NCI-H748 treated with DMSO at 0.1 percent for 48 hours (cell line): ENCODE measurements around the gene PLXNA2.

Experiments
- DNase-seq: peaks from one replicate; lab custom pipeline; 2025; lab: John Stamatoyannopoulos, UW

PLXNA2 gene

GRCh38 chr1:208161656-208162375 lies 82.4 kb downstream of the PLXNA2 start:
- no peak for DNase-seq

- no peak for DNase-seq
These were observed 83.2 kb downstream of the PLXNA2 start for GRCh38 chr1:208161005-208161404.

DNA sequence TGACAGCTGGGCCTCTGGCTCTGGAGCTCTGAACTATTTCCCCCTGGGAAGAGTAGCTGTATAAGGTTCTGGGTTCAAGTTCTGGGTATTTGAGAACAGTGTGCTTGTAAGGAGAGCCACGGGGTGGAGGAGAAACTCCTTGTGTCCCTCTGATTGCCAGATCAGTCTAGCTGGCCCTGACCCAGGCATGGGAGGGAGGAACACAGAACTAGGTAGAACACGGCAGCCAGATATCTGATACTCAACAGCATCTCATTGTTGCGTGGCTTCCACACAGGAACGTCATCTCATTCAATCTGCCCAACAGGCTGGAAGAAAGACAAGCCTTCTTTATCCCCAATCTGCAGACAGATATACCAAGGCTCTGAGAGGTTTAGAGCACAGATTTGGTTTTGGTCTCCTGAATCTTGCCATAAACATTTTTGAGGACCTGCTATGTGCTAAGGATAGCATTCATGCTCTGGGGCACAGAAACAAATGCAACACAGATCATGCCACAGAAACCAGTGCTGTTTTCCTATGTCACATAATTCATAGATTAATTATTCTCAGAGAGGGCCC lies 83.8 kb downstream of the PLXNA2 start:
- DNase-seq, result no peak

DNA sequence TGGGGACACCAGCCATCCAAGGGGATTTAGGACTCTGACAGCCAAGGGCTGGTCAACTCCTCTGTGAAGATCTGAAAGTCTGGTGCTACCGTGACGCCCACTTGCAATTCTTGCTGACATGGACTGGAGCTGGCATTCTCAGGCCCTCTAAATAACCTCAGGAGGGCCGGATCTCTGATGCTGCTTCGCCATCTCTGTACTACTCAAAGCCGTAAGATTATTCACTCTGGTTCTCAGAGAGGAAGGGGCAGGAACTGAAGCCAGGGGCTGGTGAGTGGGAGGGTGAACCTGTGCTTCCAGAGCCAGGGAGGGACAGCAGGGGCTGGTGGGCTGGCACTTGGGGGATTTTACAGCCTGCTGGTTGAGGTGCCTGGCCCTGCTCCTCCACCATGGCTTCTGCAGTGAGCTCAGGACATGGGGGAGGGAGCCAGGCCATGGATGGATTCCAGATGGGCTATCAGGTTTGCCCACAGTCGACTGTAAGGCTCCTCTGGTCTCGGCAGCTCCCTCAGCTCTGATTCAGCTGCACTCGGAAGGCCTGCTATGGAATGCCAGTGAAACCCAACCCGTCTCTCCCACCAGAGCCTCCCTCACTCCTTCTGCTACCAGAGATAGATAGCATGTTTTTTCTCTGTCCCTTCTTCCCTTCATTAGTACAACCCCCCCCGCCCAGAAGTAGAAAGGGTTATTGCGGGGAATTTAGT lies 84.5 kb downstream of the PLXNA2 start:
- DNase-seq, result no peak

GRCh38 chr1:208158640-208159554 lies 85.3 kb downstream of the PLXNA2 start:
- no peak for DNase-seq

DNA sequence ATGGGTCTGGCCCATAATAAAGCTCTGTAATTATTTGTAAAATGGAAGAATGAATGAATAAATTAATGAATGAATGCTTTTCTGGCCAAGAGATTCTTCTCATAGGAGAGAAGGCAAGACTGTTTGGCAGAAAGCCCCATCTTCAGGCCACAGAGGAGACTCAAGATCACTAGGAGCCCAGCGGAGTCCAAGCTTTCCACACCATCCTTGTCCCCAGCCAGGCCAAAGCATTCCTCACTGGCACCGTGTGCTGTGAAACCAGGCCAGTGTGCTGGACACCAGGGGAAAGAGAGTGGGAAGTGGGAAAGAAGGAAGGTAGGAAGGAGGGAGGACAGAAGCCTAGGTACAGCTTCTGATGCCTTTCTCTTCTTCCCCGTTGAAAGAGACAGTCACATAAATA lies 86.4 kb downstream of the PLXNA2 start:
- DNase-seq, result no peak

DNA sequence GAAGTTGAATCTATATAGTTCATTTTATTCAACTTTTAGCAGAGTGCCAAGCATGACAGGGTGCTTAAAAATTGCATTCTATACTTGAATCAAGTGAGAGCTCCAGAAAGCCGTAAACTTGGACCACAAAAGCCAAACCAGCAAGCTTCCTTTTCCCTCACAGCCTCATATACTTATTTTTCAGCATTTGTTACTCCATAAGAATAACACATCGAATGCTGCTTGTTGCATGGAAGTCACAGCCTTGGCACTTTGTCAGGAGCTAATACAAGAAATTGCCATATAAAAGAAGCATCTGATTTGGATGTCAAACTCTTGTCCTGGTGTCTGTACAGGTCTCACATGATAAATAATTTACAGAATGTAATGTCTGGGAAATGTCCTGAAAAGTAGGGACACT lies 87.4 kb downstream of the PLXNA2 start:
- no peak for DNase-seq

GRCh38 chr1:208156310-208156709 lies 87.9 kb downstream of the PLXNA2 start:
- no peak for DNase-seq

DNA sequence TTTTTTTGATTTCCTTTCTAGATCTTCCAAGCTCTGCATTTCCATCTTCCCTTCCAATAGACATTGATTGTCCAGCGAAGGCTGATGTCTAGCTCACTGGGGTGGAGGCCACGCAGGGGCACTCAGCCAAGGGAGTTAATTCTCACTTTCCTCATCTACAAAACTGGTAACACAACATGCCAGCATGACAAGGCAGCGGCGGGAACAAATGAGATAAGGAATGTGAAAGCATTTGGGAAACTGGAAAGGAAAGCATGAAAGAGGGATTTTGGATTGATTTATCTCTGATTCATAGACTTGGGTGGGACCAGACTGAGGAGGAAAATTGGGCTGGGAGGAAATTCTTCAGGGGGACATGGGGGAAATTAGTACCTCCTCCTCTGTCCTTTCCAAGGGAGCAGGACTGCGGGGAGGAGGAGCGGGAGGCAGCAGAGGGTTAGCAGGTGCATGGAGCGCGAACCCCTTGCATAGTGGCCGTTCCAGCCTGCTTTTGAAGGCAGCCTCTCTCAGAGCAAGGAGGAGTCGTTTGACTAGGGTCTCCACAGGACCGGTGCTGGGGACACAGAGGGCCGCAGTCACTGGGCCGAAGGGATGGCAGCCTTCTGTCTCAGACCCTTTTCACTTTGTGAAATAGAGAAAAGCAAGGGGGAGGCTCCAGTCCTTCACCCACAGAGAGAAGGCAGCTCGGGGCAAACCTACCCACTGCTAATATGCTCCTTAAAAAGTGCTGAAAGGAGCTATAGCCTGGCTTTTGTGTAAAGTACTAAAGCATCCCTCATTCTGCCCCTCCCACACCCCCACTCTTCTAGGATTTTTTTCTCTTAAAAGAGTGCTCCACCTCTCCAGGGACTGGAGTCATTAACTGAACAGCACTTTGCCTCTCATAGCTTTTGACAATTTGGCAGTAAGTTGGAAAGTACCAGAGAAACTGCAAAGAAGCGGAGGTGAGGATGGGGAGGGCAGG lies 89.2 kb downstream of the PLXNA2 start:
- DNase-seq, result no peak

GRCh38 chr1:208154040-208154439 lies 90.1 kb downstream of the PLXNA2 start:
- DNase-seq, result peak; percentile 66

- no peak for DNase-seq
These were observed 90.8 kb downstream of the PLXNA2 start for GRCh38 chr1:208153386-208153785.

GRCh38 chr1:208151728-208152598 lies 92.2 kb downstream of the PLXNA2 start:
- DNase-seq, result peak; percentile 2

- DNase-seq, result no peak
These were observed 93.2 kb downstream of the PLXNA2 start for GRCh38 chr1:208150833-208151458.

- no peak for DNase-seq
These were observed 94.2 kb downstream of the PLXNA2 start for GRCh38 chr1:208149776-208150514.

- no peak for DNase-seq
These were observed 95.0 kb downstream of the PLXNA2 start for GRCh38 chr1:208149213-208149612.

DNA sequence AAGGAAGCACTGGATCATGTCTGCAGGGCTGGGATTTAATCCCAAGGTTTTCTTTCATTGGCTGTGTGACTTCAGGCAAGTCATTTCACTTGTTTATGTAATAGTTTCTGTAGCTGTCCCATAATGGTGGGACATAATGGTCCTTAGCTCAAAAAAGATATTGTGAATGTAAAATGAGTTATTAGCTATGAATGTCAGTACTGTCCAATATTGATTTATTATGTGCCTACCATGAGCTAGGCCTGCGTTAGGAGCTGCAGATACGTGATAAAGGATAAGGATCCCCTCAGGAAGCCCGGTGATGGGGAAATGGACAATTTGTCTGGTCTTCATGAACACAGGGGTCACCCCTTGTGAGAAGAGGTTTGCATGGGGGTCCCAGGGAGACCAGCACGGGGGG lies 95.8 kb downstream of the PLXNA2 start:
- DNase-seq, result no peak

DNA sequence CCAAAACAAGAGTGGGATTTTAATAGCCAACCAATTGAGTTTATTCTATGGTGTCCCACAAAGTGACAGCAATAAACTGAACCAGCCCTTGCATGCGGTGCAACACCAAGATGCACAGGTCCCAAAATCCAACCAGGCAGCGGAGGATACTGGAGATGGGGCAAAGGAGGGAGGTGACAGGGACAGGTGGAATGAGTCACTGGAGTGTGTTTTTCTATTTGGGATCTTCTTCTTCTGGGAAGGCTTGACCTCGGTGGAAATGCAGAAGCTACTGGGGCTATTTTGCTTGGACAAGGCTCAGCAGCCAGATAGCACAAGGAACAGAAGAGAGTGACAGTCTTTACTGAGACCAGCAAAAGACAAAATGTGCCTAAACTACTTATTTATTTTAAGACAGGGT lies 97.5 kb downstream of the PLXNA2 start:
- no peak for DNase-seq

DNA sequence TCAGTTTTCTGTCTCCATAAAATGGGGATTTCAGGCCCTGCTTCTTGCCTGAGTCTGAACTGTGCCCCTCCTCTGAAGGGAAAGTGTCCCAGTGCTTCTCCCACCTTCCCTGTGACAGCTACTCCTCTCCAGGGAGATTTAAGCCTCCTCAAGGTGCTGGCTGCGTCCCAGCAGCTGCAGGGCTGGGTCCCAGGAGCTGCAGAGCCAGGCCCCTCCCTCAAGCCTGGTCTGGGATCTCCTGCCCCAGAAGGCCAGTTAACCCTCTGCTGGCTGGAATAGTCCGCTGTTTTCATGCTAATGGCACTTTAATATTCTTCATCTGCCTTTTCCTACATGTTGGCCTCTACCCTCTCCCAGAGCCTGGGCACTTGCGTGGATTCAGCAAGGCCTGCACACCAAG lies 99.0 kb downstream of the PLXNA2 start:
- DNase-seq, result no peak
